ENCODE results near the gene MFSD6L.

MFSD6L gene, protein sequence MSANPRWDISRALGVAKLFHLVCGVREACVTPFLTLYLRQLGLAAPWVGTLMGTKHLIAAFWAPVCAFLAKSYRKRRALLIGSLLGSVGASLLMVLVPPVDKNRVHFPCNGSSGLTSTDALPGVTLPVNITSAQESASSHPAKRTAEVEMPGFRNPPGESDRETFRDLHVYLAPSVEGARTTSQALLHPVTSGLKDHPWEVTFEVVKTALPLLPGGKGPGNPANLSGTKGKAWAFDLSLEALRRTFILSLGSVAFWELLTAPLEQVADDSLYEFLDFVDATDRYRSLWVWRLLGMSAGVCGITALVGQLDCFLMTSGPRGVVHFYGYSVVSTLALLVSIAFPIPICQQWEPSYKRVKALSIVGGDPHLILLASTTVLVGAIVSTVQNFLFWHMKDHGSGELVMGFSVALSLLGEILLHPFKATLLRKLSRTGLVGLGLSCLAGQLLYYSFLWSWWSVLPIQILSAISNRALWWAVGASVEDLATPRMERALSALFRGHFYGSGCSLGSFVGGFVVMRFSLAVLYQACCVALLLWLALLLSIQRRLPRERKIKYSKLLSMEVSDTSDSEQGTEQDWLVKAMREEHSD

DNA sequence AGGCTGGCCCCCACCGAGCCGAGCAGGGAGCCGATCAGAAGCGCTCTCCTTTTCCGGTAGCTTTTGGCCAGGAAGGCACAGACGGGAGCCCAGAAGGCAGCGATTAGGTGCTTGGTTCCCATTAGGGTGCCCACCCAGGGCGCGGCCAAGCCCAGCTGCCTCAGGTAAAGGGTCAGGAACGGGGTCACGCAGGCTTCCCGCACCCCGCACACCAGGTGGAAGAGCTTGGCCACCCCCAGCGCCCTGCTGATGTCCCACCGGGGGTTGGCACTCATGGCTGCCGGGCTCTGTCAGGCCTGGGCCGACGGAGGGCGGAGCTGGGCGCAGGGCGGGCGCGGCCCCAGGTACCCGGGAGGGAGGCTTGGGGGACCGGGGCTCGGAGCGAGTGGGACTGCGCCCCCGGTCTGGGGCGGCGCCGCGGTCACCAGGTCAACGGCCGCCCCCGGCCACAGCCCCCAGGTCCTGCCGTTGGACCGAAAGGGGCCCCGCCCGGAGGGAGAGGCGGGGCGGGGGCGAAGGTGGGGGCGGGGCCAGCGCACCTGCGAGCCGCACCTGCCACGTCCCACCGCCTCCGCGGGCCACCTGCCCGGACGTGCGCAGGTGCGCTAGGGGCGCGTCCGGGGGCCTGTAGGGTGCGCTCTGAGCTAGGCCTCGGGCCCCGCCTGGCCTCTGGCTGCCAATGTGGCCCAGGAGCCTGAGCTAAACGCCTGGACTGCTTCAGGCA lies at the start of gene MFSD6L:
TSS of gene MFSD6L (minus strand) at position 520 of the 724 bp plus-strand sequence. CDS start at position 275, 245 bp downstream.
- peak within 1 kb of the TSS; percentile 60 to 61 for H3K4me3 ChIP-seq (ENCODE audit: low read depth in 1 of 2, low read length in 2 of 2)
- no peaks in the 10 kb centered on the region for H3K36me3 ChIP-seq (ENCODE audit: control insufficient read depth in 1 of 2, insufficient read depth in 2 of 2, low read length in 2 of 2)
- H3K9me3 ChIP-seq (ENCODE audit: control insufficient read depth in 1 of 2, low read length in 2 of 2): no peaks in the 10 kb centered on the region
- peak within 1 kb of the TSS; percentile 57 to 66 for H3K9ac ChIP-seq (ENCODE audit: low read depth in 1 of 2, low read length in 2 of 2)
- no peaks in the 10 kb centered on the region for H3K27me3 ChIP-seq (ENCODE audit: control insufficient read depth in 1 of 2, insufficient read depth in 2 of 2, low read length in 2 of 2)
- peaks cover 0 to 5% of the 10 kb centered on the region in 2 donors for H3K4me1 ChIP-seq (ENCODE audit: control insufficient read depth in 1 of 2, insufficient read depth in 2 of 2, low read length in 2 of 2)
- H3K27ac ChIP-seq (ENCODE audit: low read depth, low read length): no peak within 1 kb of the TSS

DNA sequence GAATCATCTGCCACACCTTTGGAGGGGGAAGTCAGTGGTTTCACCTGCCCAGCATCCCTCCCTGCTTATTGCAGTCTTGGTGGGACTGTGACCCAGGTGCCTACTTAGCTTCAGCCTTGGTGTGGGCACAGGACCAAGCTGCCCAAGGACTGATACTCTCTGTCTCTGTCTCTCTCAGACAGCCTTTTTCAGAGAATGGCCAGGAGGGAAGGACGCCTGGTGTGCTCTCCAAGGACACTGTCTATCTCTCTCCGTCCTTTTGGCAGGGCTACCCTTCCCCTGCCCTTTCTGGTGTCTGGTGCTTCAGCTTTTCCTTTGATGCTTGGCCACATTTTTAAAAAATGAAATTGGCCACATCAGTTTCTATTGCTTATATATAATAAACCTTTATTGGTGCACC lies 48.7 kb upstream of the MFSD6L start:
- no peaks in the 10 kb centered on the region for H3K27me3 ChIP-seq (ENCODE audit: control insufficient read depth in 1 of 2, insufficient read depth in 2 of 2, low read length in 2 of 2)
- H3K27ac ChIP-seq (ENCODE audit: low read depth, low read length): no peak overlapping the region
- H3K4me1 ChIP-seq (ENCODE audit: control insufficient read depth in 1 of 2, insufficient read depth in 2 of 2, low read length in 2 of 2): no peaks in the 10 kb centered on the region

DNA sequence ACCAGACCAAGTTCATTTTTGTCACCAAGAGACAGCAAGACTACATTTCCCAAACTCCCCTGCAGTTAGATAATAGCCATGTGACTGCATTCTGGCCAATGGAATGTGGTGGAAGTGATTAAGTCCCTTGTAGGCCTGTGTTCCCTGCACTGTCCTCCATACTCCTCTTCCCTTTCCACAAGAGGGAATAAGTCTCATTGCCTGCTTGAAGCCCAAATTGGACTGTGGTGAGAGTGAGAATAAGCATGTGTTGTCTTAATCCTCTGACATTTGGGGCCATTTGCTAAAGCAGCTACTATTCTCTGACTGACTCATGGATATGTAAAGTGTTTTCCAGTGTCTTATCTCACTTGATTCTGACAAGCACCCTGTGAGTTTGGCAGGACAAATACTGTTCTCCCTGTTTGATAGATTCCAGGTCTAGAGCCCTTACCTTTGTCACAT lies 47.6 kb upstream of the MFSD6L start:
- H3K4me3 ChIP-seq (ENCODE audit: low read depth in 1 of 2, low read length in 2 of 2): no peak overlapping the region
- H3K4me1 ChIP-seq (ENCODE audit: control insufficient read depth in 1 of 2, insufficient read depth in 2 of 2, low read length in 2 of 2): no peaks in the 10 kb centered on the region
- H3K27ac ChIP-seq (ENCODE audit: low read depth, low read length): no peak overlapping the region
- H3K36me3 ChIP-seq (ENCODE audit: control insufficient read depth in 1 of 2, insufficient read depth in 2 of 2, low read length in 2 of 2): no peaks in the 10 kb centered on the region
- no peaks in the 10 kb centered on the region for H3K9me3 ChIP-seq (ENCODE audit: control insufficient read depth in 1 of 2, low read length in 2 of 2)
- H3K27me3 ChIP-seq (ENCODE audit: control insufficient read depth in 1 of 2, insufficient read depth in 2 of 2, low read length in 2 of 2): no peaks in the 10 kb centered on the region
- no peak overlapping the region for H3K9ac ChIP-seq (ENCODE audit: low read depth in 1 of 2, low read length in 2 of 2)

More for the DNA sequence above, 48.7 kb upstream of the MFSD6L start:
- H3K9me3 ChIP-seq (ENCODE audit: control insufficient read depth in 1 of 2, low read length in 2 of 2): no peaks in the 10 kb centered on the region
- no peak overlapping the region for H3K4me3 ChIP-seq (ENCODE audit: low read depth in 1 of 2, low read length in 2 of 2)
- H3K36me3 ChIP-seq (ENCODE audit: control insufficient read depth in 1 of 2, insufficient read depth in 2 of 2, low read length in 2 of 2): no peaks in the 10 kb centered on the region
- H3K9ac ChIP-seq (ENCODE audit: low read depth in 1 of 2, low read length in 2 of 2): no peak overlapping the region

DNA sequence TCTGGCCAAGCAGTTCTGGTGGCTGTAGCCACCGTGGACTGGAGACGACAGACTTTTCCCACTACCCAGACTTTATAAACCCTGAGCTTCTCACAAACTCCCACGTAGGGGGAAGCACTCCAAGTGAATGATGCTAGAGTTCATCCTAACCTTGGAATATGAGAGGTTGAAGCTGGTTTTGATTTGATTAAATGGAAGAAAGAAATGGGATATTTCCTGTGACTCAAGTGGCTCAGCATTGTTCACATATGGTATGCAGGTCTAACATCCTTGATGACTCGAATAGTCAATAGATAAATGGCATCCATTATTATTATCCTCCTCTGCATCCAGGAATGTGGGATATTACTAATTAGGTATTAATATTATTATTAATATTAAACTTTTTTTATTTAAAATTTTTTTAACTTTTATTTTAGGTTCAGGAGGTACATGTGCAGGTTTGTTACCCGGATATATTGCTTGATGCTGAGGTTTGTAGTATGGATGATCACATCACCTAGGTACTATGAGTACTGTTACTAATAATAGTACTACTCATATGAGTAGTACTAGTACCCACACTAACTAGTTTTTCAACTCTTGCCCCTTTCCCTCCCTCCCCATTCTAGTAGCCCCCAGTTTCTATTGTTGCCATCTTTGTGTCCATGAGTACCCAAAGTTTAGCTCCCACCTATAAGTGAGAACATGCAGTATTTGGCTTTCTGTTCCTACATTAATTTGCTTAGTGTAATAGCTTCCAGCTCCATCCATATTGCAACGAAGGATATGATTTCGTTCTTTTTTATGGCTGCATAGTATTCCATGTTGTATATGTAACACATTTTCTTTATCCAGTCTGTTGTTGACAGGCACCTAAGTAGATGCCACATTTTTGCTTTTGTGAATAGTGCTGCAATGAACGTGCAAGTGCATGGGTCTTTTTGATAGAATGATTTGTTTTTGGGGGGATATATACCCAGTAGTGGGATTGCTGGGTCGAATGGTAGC lies 45.4 kb upstream of the MFSD6L start:
- Histone ChIP-seq H3K36me3 (ENCODE audit: control insufficient read depth in 1 of 2, insufficient read depth in 2 of 2, low read length in 2 of 2) (no peaks in the 10 kb centered on the region), H3K4me3 (ENCODE audit: low read depth in 1 of 2, low read length in 2 of 2) (no peak overlapping the region), H3K27ac (ENCODE audit: low read depth, low read length) (no peak overlapping the region)

DNA sequence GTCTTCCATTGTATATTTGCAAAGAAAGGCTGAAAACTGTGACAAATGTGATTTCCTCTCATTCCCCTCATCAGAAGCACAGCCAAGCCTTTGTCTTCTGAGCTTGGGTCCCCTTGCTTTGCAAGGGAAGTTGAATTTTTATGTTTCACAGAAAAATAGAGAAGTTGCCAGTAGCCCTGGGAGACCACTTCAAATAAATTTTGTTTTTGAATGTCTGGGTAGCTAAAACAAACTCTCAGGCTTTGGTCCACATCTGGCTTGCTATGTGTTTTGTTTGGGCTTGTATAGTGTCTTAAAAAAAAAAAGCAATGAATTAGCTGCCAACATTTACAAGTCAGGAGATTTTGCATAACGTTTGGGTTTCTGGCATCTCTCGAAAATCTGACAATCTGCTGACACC lies 44.2 kb upstream of the MFSD6L start:
- no peaks in the 10 kb centered on the region for H3K4me1 ChIP-seq (ENCODE audit: control insufficient read depth in 1 of 2, insufficient read depth in 2 of 2, low read length in 2 of 2)
- H3K4me3 ChIP-seq (ENCODE audit: low read depth in 1 of 2, low read length in 2 of 2): no peak overlapping the region
- no peak overlapping the region for H3K27ac ChIP-seq (ENCODE audit: low read depth, low read length)
- H3K9ac ChIP-seq (ENCODE audit: low read depth in 1 of 2, low read length in 2 of 2): no peak overlapping the region
- no peaks in the 10 kb centered on the region for H3K36me3 ChIP-seq (ENCODE audit: control insufficient read depth in 1 of 2, insufficient read depth in 2 of 2, low read length in 2 of 2)
- H3K9me3 ChIP-seq (ENCODE audit: control insufficient read depth in 1 of 2, low read length in 2 of 2): no peaks in the 10 kb centered on the region
- no peaks in the 10 kb centered on the region for H3K27me3 ChIP-seq (ENCODE audit: control insufficient read depth in 1 of 2, insufficient read depth in 2 of 2, low read length in 2 of 2)

More for the DNA sequence above, 45.4 kb upstream of the MFSD6L start:
- no peak overlapping the region for H3K9ac ChIP-seq (ENCODE audit: low read depth in 1 of 2, low read length in 2 of 2)
- H3K27me3 ChIP-seq (ENCODE audit: control insufficient read depth in 1 of 2, insufficient read depth in 2 of 2, low read length in 2 of 2): no peaks in the 10 kb centered on the region
- H3K4me1 ChIP-seq (ENCODE audit: control insufficient read depth in 1 of 2, insufficient read depth in 2 of 2, low read length in 2 of 2): no peaks in the 10 kb centered on the region
- H3K9me3 ChIP-seq (ENCODE audit: control insufficient read depth in 1 of 2, low read length in 2 of 2): no peaks in the 10 kb centered on the region

DNA sequence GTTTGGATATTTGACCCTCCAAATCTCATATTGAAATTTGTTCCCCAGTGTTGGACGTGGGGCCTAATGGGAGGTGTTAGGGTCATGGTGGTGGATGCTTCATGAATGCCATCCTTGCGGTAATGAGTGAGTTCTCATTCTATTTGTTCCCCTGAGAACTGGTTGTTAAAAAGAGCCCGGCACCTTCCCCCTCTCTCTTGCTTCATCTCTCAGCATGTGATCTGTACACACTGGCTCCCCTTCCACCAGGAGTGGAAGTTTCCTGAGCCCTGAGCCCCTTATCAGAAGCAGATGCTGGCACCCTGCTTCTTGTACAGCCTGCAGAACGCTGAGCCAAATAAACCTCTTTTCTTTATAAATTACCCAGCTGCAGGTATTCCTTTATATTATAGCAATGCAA lies 42.7 kb upstream of the MFSD6L start:
- no peaks in the 10 kb centered on the region for H3K4me1 ChIP-seq (ENCODE audit: control insufficient read depth in 1 of 2, insufficient read depth in 2 of 2, low read length in 2 of 2)
- no peak overlapping the region for H3K27ac ChIP-seq (ENCODE audit: low read depth, low read length)
- H3K27me3 ChIP-seq (ENCODE audit: control insufficient read depth in 1 of 2, insufficient read depth in 2 of 2, low read length in 2 of 2): no peaks in the 10 kb centered on the region
- no peaks in the 10 kb centered on the region for H3K9me3 ChIP-seq (ENCODE audit: control insufficient read depth in 1 of 2, low read length in 2 of 2)
- H3K36me3 ChIP-seq (ENCODE audit: control insufficient read depth in 1 of 2, insufficient read depth in 2 of 2, low read length in 2 of 2): no peaks in the 10 kb centered on the region
- no peak overlapping the region for H3K4me3 ChIP-seq (ENCODE audit: low read depth in 1 of 2, low read length in 2 of 2)
- no peak overlapping the region for H3K9ac ChIP-seq (ENCODE audit: low read depth in 1 of 2, low read length in 2 of 2)

DNA sequence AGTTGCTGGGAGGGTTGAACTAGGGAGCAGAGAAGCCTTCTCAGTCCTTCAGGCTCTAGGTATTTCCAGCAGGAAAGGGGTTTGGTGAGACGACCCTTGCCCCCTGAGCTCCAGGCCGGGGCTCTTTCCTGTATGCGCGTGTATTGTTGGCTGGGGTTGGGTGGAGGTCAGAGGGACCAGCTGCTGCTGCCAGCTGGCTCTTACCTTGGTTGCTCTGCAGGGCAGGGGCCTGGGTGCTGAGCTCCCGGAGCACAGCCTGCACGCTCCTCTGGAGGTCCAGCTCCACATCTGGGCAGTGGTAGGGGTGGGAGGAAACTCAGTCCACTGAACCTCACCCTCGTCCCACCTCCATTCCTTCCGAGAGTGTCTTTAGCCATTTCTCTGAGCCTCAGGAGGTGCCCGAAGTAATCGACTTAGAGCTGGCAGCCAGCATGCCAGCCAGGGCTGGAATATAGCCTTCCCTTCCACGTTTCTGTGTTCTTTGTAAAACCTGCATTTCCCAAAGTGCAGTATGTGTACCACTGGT lies 40.3 kb upstream of the MFSD6L start:
- Histone ChIP-seq H3K27me3 (ENCODE audit: control insufficient read depth in 1 of 2, insufficient read depth in 2 of 2, low read length in 2 of 2) (no peaks in the 10 kb centered on the region), H3K4me3 (ENCODE audit: low read depth in 1 of 2, low read length in 2 of 2) (no peak overlapping the region), H3K36me3 (ENCODE audit: control insufficient read depth in 1 of 2, insufficient read depth in 2 of 2, low read length in 2 of 2) (no peaks in the 10 kb centered on the region), H3K4me1 (ENCODE audit: control insufficient read depth in 1 of 2, insufficient read depth in 2 of 2, low read length in 2 of 2) (no peaks in the 10 kb centered on the region), H3K9me3 (ENCODE audit: control insufficient read depth in 1 of 2, low read length in 2 of 2) (no peaks in the 10 kb centered on the region), H3K27ac (ENCODE audit: low read depth, low read length) (no peak overlapping the region), H3K9ac (ENCODE audit: low read depth in 1 of 2, low read length in 2 of 2) (no peak overlapping the region)

DNA sequence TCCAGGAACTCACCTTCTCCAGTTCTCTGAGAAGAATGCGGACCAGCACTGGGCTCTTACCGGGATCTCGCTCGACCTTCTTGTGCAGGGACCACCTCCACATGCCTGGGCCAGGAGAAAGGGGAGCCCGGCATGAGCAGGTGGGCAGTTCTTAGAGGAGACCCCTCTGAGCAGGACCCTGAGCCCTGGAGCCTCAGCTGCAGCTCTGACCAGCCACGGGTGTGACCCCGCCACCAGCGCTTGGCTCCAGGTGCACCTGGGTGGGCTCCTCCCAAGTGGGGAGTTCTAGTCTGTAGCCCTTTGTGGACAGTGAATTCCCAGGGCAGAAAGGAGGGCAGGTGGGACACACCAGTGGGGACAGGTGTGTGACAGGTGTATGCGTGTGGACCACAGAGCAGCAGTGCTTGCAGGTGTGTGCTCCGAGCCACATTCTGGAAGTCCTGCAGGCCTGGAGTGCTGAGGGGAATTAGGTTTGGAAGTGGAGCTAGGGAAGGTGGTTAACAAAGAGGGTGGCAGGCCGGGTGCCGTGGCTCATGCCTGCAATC lies 39.5 kb upstream of the MFSD6L start:
- no peak overlapping the region for H3K9ac ChIP-seq (ENCODE audit: low read depth in 1 of 2, low read length in 2 of 2)
- no peak overlapping the region for H3K27ac ChIP-seq (ENCODE audit: low read depth, low read length)
- H3K4me1 ChIP-seq (ENCODE audit: control insufficient read depth in 1 of 2, insufficient read depth in 2 of 2, low read length in 2 of 2): no peaks in the 10 kb centered on the region
- no peaks in the 10 kb centered on the region for H3K27me3 ChIP-seq (ENCODE audit: control insufficient read depth in 1 of 2, insufficient read depth in 2 of 2, low read length in 2 of 2)
- H3K9me3 ChIP-seq (ENCODE audit: control insufficient read depth in 1 of 2, low read length in 2 of 2): no peaks in the 10 kb centered on the region
- H3K36me3 ChIP-seq (ENCODE audit: control insufficient read depth in 1 of 2, insufficient read depth in 2 of 2, low read length in 2 of 2): no peaks in the 10 kb centered on the region
- no peak overlapping the region for H3K4me3 ChIP-seq (ENCODE audit: low read depth in 1 of 2, low read length in 2 of 2)

DNA sequence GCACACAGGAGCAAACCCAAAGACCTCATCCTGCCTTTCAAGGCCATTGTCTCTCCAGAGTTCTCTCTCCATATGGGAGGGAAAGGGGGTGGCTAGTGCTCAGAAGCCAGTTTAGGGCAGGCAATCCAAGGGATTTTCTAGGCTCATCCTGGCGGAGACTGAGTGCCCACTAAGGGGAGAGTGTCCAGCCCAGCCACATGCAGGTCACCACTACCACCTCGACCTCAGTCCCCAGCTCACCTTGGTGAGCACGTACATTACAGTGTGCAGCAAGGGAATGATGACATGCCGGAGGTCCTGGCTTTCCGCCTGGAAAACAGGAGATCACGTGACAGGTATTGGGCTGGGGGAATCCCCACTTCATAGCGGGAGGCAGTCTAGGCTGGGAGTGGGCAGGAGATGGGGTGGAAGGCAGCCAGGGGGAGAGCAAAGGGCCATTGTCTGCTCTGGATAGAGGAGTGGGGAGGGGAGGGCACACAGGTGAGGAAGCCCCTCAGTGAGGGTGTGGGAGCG lies 38.5 kb upstream of the MFSD6L start:
- Histone ChIP-seq H3K9me3 (ENCODE audit: control insufficient read depth in 1 of 2, low read length in 2 of 2) (no peaks in the 10 kb centered on the region), H3K4me3 (ENCODE audit: low read depth in 1 of 2, low read length in 2 of 2) (no peak overlapping the region), H3K36me3 (ENCODE audit: control insufficient read depth in 1 of 2, insufficient read depth in 2 of 2, low read length in 2 of 2) (no peaks in the 10 kb centered on the region), H3K27ac (ENCODE audit: low read depth, low read length) (no peak overlapping the region), H3K27me3 (ENCODE audit: control insufficient read depth in 1 of 2, insufficient read depth in 2 of 2, low read length in 2 of 2) (no peaks in the 10 kb centered on the region), H3K9ac (ENCODE audit: low read depth in 1 of 2, low read length in 2 of 2) (no peak overlapping the region), H3K4me1 (ENCODE audit: control insufficient read depth in 1 of 2, insufficient read depth in 2 of 2, low read length in 2 of 2) (no peaks in the 10 kb centered on the region)

Measured in duodenal mucosa (tissue), 2 donors.